Neutrophil (primary cell): ENCODE measurements around the gene HNRNPL.
"Not testable (repeated sequence)": the region's sequence is repeated elsewhere in the genome, so short reads cannot be mapped to it uniquely, and the experiment has no call there.

Experiments used
- H3K27ac ChIP-seq: fragments of 200-600 bp; sonication (generic); 2 replicates; pipeline ENCODE4 v1.5.1; 2016; ENCODE audit warnings: mild to moderate bottlenecking, moderate library complexity
- H3K27me3 ChIP-seq: fragments of 200-600 bp; sonication (generic); 2 replicates; pipeline ENCODE4 v1.6.0; 2016; ENCODE audit warnings: mild to moderate bottlenecking
- H3K36me3 ChIP-seq: fragments of 200-600 bp; sonication (generic); 2 replicates; pipeline ENCODE4 v1.5.1; 2017
- H3K4me1 ChIP-seq, 2 experiments: fragments of 200-600 bp in 1 of 2; sonication (generic) in 1 of 2; 1 replicate in 1 of 2; 2 replicates in 1 of 2; pipeline versions ENCODE4 v1.5.1 to v1.6.1; 2013 to 2016; ENCODE audit warnings: low read depth in 1 of 2, low read length in 1 of 2, mild to moderate bottlenecking in 1 of 2, moderate library complexity in 1 of 2; ENCODE audit not compliant: control insufficient read depth in 1 of 2, insufficient read depth in 1 of 2
- H3K4me3 ChIP-seq, 2 experiments: fragments of 200-600 bp in 1 of 2; sonication (generic) in 1 of 2; 1 replicate in 1 of 2; 2 replicates in 1 of 2; pipeline ENCODE4 v1.5.1; 2013 to 2016; ENCODE audit warnings: low read depth in 1 of 2, low read length in 1 of 2, mild to moderate bottlenecking in 1 of 2, moderate library complexity in 1 of 2
- H3K9me3 ChIP-seq: fragments of 200-600 bp; sonication (generic); 2 replicates; pipeline ENCODE4 v1.5.1; 2016
- TF ChIP-seq, protein P1 (sequence below): fragments of 200-600 bp; sonication (generic); IDR thresholded peaks from 2 replicates; pipeline ENCODE4 v1.5.1; 2016; ENCODE audit warnings: antibody characterized with exemption

Gene HNRNPL

DNA sequence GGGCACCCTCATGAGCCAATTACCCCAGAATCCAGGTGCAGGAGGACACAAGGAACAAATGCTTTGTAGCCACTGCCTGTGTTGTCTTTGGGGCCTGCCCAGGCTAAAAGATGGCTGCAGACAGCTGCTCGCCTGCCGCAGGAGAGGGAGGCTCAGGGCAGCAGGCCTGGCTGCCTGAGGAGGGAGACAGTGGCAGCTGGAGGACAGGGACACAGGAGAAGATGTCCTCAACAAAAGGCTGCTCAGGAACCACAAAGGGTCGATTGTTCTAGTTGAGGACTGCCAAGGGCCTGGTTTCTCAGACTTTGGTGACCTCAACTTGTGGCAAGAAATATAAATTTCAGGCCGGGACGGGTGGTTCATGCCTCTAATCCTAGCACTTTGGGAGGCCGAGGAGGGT lies 42.0 kb upstream of the HNRNPL start:
- H3K36me3 ChIP-seq, result peaks cover 62% of the 10 kb centered on the region
- H3K4me3 ChIP-seq, result no peak overlapping the region
- H3K27me3 ChIP-seq, result no peaks in the 10 kb centered on the region
- H3K27ac ChIP-seq, result no peak overlapping the region
- no peaks in the 10 kb centered on the region for H3K4me1 ChIP-seq
- no peaks in the 10 kb centered on the region for H3K9me3 ChIP-seq
- TF ChIP-seq, protein P1, sequence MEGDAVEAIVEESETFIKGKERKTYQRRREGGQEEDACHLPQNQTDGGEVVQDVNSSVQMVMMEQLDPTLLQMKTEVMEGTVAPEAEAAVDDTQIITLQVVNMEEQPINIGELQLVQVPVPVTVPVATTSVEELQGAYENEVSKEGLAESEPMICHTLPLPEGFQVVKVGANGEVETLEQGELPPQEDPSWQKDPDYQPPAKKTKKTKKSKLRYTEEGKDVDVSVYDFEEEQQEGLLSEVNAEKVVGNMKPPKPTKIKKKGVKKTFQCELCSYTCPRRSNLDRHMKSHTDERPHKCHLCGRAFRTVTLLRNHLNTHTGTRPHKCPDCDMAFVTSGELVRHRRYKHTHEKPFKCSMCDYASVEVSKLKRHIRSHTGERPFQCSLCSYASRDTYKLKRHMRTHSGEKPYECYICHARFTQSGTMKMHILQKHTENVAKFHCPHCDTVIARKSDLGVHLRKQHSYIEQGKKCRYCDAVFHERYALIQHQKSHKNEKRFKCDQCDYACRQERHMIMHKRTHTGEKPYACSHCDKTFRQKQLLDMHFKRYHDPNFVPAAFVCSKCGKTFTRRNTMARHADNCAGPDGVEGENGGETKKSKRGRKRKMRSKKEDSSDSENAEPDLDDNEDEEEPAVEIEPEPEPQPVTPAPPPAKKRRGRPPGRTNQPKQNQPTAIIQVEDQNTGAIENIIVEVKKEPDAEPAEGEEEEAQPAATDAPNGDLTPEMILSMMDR, result no peak

DNA sequence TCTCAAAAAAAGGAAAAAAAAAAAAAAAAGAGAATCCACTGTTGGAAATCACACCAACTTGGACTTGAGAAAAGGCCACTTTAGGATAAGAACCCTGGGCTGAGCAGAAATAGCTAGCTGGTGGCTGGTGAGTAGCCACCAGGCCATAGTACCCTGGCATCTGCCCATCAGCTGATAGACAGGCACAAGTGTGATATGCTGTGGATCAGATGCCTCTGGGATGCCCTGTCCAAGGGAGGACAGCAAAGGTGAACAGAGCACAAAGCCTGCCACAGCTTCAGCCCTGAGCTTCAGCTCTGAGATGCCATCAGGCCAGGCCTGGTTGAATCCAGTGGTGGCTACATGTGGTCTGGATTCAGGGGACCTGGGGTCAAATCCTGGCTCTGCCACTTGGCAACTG lies 40.9 kb upstream of the HNRNPL start:
- no peaks in the 10 kb centered on the region for H3K27me3 ChIP-seq
- TF ChIP-seq, protein P1, result no peak
- no peaks in the 10 kb centered on the region for H3K9me3 ChIP-seq
- H3K4me1 ChIP-seq, result no peaks in the 10 kb centered on the region
- peaks cover 67% of the 10 kb centered on the region for H3K36me3 ChIP-seq
- H3K27ac ChIP-seq, result no peak overlapping the region
- H3K4me3 ChIP-seq, result no peak overlapping the region

GRCh38 chr19:38889803-38890202 lies 40.0 kb upstream of the HNRNPL start:
- H3K9me3 ChIP-seq, result no peaks in the 10 kb centered on the region
- TF ChIP-seq, protein P1, result no peak

DNA sequence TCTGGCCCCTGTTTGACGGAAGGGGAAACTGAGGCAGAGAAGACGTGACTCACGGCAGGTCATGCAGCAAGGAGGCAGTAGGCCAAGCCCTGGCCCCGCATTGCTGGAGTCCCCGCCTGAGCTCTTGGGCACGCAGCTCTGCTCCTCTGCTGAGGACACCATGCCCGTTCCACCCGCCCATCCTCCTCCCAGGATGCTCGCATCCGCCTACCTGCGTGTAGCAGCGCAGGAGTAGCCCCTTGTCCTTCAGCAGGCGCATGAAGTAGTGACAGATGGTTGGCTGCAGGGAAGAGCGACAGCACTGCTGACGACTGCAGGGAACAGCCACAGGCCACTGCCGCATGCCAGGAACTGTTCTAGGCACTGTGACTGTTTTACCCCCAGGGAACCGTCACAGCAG lies 39.1 kb upstream of the HNRNPL start:
- H3K9me3 ChIP-seq, result no peaks in the 10 kb centered on the region
- no peaks in the 10 kb centered on the region for H3K27me3 ChIP-seq
- no peak overlapping the region for H3K27ac ChIP-seq
- no peaks in the 10 kb centered on the region for H3K4me1 ChIP-seq
- H3K4me3 ChIP-seq, result no peak overlapping the region
- TF ChIP-seq, protein P1, result no peak
- H3K36me3 ChIP-seq, result peaks cover 67% of the 10 kb centered on the region

More at GRCh38 chr19:38889803-38890202, 40.0 kb upstream of the HNRNPL start:
- Histone ChIP-seq H3K27me3 (no peaks in the 10 kb centered on the region), H3K36me3 (peaks cover 67% of the 10 kb centered on the region), H3K27ac (no peak overlapping the region), H3K4me3 (no peak overlapping the region), H3K4me1 (no peaks in the 10 kb centered on the region)

DNA sequence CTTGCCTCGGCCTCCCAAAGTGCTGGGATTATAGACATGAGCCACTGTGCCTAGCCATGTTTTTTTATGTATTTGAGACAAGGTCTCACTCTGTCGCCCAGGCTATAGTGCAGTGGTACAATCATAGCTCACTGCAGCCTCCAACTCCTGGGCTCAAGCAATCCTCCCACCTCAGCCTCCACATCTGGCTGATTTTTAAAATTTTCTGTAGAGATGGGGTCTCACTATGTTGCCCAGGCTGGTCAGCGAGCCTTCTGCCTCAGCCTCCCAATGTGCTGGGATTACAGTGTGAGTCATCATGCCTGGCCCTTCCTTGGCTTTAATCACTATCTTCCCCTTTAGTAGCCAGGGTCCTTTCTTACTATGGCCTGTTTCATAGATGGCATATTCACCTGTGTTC lies 34.9 kb upstream of the HNRNPL start:
- H3K27ac ChIP-seq, H3K9me3 ChIP-seq, H3K4me1 ChIP-seq, H3K27me3 ChIP-seq, H3K4me3 ChIP-seq: not testable (repeated sequence)
- peaks cover 62% of the 10 kb centered on the region for H3K36me3 ChIP-seq

- no peak overlapping the region for H3K4me3 ChIP-seq
- TF ChIP-seq, protein P1, result no peak
- H3K27ac ChIP-seq, result no peak overlapping the region
- H3K36me3 ChIP-seq, result peaks cover 48% of the 10 kb centered on the region
- H3K4me1 ChIP-seq, result peaks cover 7 to 8% of the 10 kb centered on the region in 2 experiments
- no peaks in the 10 kb centered on the region for H3K27me3 ChIP-seq
- no peaks in the 10 kb centered on the region for H3K9me3 ChIP-seq
These were observed 33.5 kb upstream of the HNRNPL start for GRCh38 chr19:38883286-38883685.
